ENCODE measurements around the gene ATP6V1D.

- TF ChIP-seq POLR2A (IDR thresholded peaks at IDR 0.05) (no peak), CTCF (IDR thresholded peaks at IDR 0.05) (no peak), POLR2AphosphoS5 (IDR thresholded peaks at IDR 0.05) (no peak)
Measured at GRCh38 chr14:67357186-67357968, 2.2 kb downstream of the ATP6V1D start.
